Measurements from ENCODE around the gene MYLIP.

MYLIP gene

DNA sequence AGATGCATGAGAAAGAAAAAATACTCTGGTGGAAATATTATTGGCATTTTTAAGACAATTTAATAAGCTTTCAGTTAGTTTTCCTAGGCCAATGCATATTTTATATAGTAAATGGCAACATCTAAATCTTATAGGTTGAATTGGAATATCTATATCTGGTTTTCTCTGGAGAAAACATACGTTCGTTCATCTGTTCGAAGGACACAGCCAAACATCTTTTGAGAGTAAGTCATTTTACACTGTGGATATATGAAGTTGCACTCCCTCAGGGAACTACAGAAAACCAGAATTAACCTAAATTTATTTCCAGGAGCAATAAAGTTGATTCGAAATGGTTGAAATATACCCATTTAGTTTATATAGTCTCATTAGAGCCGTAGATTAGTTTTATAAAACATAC lies 49.0 kb downstream of the MYLIP start:
- DNase-seq, result no peak

DNA sequence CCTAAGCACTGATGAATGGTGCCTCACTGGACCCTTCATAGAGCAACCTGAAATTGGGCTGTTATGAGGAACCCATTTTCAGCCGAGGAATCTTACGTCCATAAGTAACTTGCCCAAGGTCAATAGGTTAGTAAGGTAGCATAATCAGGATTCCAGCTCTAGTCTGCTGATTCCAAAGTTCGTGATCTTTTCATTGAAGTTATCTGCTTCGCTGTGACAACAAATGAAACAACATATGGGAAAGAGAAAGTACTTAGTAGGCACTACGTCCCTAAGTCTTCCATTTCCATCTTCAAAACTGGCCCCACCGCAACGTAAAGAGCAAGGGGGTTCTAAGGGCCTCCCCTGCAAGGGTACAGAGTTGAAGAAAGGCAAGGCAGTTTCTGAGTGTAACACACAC lies 49.5 kb downstream of the MYLIP start:
- no peak for DNase-seq

DNA sequence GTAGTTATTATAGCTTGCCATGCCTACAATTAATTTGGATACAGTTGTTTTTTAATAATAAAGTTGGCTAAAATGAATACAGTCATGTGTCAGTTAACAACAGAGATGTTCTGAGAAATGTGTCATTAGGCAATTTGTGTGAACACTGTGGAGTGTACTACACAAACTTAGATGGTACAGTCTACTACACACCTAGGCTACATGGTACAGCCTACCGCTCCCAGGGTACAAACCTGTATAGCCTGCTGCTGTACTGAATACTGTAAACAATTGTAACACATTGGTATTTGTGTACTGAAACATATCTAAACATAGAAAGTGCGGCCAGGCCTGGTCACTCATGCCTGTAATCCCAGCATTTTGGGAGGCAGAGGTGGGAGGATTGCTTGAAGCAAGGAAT lies 50.2 kb downstream of the MYLIP start:
- DNase-seq, result no peak

DNA sequence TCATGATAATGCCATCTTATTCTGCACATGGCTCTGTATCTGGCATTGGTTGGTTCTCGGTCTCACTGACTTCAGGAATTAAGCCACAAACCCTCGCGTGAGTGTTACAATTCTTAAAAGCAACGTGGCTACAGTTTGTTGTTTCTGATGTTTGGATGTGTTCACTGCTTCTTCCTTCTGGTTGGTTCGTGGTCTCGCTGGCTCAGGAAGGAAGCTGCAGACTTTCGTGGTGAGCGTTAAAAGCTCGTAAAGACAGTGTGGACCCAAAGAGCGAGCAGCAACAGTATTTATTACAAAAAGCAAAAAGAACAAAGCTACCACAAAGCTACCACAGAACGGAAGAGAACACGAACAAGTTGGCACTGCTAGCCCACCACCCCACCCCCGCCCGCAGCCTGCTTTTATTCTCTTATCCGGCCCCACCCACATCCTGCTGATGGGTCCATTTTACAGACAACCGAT lies 51.1 kb downstream of the MYLIP start:
- no peak for DNase-seq

DNA sequence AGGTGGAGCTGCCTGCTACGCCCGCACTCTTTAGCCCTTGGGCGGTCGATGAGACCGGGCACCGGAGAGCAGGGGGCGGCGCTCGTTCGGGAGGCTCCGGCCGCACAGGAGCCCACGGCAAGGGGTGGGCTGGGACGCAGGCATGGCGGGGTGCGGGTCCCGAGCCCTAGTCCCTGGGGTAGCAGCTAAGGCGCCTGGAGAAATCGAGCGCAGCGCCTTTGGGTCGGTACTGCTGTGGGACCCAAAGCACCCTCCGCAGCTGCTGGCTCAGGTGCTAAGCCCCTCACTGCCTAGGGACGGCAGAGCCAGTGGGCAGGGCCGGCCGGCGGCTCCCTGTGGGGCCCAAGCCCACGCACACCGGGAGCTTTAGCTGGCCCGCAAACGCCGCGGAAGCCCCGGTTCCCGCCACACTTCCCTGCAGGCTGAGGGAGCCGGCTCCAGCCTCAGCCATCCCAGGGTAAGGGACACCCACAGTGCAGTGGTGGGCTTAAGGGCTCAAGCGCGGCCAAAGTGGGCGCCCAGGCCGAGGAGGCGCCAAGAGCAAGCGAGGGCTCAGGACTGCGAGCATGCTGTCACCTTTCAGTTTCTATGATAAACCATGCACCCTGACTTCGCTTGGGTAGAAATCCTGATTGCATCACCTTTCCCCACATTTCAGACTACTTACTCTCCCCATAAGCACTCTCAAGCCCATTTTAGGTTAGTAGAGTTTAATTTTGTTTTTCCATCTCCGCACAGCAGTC lies 52.0 kb downstream of the MYLIP start:
- DNase-seq, result no peak

DNA sequence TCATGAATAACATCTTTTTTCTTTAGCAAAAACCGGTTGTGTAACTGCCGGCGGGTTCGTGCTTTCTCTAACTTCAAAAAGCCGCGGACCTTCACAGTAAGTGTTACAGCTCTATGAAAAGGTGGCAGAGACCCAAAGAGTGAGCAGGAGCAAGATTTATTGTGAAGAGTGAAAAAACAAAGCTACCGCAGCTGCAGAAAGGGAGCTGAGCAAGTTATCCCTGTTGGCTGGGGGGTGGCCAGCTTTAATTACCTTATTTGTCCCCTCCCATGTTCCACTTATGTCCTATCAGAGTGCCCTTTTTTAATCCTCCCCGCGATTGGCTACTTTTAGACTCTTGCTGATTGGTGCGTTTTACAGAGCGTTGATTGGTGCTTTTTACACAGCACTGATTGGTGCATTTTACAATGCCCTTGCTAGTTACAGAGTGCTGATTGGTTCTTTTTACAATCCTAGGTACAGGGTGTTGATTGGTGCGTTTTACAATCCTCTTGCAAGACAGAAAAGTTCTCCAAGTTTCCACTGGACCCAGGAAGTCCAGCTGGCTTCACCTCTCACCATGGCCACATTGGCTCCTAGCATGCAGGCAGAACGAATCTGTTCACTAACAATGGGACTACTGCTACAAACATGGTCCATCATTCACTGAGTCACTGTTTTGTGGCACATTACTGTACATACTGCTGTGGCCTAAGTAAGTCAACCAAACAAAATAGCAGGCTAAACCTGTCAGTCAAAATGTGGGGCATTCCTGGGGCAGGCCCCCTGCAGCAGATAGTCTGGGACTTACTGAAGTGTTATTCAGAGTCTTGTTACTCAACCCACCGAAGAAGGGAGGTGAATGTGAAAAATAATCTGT lies 52.8 kb downstream of the MYLIP start:
- no peak for DNase-seq

DNA sequence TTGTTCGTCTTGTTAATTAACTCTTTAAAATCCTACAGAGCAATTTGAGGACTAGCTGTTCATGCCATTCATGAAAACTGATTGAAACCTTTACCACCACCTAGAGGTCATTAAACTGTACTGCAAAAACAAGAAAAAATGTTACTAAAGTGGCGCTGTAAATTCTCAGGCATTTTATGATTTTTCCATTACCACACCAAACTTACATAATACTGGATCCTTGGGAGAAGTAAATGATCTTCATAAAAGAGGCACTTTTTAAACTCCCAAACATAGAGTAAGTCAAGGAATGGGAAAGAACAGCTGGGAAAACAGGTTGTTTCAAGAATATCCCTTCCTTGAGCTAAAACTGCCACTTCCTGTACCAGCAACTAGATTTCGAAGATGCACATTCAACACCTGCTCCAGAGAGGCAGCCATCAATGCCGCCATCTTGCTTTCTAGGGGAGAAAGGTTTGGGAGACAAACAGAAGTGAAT lies 54.3 kb downstream of the MYLIP start:
- no peak for DNase-seq

DNA sequence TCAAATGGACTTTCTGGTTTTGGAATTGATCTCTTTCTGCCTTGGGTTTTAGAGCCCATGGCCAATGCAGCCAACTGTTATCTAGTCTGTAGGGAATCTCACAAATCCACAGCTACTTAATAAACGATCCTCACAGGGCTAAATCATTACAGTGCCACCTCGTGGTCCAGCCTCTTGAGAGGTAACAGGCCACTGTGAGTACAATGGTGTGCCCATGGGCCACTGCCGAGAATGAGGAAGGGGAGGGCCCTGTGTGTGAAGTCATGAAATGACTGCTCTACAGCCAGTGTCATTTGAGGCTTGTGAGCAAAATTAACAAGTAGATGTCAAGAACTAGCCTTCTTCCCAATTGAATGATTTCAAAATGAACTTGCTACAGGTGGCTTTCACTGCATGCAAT lies 55.2 kb downstream of the MYLIP start:
- DNase-seq, result no peak

DNA sequence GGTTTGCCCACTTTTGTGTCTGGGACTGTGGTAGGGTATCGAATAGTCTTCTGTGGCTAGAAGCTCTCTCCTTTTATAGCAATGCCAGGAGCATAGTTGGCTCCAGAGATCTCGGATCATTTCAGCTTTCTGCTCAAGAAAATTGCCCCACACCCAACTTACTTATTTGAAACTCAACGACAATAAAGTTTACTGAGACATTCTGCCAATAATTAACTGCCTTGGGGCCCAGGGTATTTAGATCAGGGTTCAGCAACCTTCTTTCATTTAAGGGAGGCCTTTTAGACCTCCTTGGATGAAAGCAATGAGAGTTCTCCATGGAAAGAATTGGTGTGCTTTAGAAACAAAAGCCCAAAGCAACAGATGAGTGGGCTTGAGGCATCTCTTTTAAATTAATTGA lies 55.7 kb downstream of the MYLIP start:
- no peak for DNase-seq

DNA sequence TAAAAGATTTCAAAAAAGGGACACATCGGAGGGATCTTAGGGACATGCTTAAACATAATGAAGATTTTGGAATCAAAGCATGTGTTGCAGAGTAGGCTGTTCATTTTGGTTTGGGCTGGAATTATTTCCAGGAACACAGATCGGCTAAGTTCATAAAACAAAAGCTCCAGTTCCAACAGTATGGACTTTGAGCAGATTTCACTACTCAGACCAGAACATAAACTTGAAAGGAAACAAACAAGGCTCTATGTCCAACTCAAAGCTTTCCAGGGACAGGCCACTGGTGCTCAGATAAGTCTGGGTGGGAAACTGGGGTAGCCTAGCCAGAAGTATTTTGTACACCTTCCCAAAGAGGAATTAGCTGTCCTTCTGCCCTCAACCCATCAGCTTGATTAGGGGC lies 58.3 kb downstream of the MYLIP start:
- no peak for DNase-seq

DNA sequence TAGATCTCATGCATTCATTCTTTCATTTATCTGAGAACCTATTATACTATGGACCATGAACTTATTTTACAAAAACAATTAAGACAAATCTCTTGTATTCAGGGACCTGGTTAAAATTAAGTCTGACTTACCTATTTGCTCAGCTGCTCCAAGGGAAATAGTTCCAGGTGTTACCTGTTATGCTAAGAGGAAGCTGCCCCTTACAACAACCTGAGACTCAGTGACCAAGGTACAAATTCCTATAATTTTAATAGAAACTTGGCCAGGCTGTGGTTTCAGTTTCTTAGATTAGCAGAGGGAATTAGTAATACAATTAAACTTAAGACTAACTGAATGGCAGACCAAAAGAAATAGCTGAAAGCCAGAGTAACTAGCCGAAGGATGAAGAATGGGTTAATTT lies 61.3 kb downstream of the MYLIP start:
- no peak for DNase-seq

DNA sequence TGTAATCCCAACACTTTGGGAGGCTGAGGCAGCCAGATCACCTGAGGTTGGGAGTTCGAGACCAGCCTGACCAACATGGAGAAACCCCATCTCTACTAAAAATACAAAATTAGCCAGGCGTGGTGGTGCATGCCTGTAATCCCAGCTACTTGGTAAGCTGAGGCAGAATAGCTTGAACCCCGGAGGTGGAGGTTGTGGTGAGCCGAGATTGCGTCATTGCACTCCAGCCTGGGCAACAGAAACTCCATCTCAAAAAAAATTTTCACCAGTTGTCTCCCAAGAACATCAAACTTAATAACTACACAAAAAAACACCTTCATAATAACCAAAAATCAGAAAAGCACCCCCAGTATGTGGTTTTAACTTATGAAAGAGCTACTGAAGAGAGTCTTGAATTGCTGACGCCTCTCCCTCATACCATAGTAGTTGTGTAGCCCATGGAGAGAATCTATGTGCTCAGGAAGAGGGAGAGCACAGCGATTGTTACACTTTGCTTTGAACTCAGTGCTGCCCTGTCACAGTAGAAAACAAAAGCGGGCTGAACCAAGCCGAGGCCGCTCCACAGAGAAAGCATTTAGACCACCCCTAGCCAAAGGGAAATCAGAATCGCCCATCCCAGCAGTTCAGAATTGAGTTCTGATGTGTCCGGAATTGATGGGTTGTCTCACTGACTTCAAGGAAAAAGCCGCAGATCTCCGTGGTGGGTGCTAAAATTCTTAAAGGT lies 67.5 kb downstream of the MYLIP start:
- DNase-seq, result no peak

DNA sequence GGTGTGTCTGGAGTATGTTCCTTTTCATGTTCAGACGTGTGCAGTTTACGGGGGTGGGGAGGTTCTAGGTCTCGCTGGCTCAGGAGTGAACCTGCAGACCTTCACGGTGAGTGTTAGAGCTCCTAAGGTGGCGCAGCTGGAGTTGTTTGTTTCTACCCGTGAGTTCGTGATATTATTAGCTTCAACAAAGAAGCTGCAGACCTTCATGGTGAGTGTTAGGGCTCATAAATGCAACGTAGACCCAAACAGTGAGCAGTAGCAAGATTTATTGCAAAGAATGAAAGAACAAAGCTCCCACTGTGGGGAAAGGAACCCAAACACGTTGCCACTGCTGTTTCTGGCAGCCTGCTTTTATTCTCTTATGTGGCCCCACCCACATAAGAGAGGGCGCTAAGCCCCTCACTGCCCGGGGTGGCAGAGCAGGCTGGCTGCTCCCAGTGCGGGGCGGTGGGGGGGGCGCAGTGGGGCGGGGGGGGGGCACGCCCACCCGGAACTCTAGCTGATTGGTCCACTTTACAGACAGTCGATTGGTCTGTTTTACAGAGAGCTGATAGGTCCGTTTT lies 68.2 kb downstream of the MYLIP start:
- no peak for DNase-seq

Data from stimulated activated CD4-positive, alpha-beta T cell treated with anti-CD3 and anti-CD28 coated beads, Interleukin-1b, Interleukin-23, amount 100 ng/mL, for 48 hours (primary cell).